A673 (cell line): ENCODE results near the gene SYNJ2. TPM values are rescaled to one million over a fixed set of nuclear protein-coding genes. Genes with fewer than 3 reads are reported as not detected.

Source experiments
- BruUV-seq: library from RNA; stranded (reverse); fragments of 400-500 nt; replicated peaks from 2 replicates; lab custom pipeline; 2021; lab: Mats Ljungman, UMichigan
- CTCF ChIA-PET: fragments of 300-600 bp; sonication (Branson Sonifier 250); formaldehyde crosslinking; loops from one replicate; lab custom pipeline; 2022; ENCODE audit warnings: antibody characterized with exemption; lab: Charles Lee
- POLR2A ChIA-PET: fragments of 300-600 bp; sonication (Branson Sonifier 250); formaldehyde crosslinking; loops from one replicate; lab custom pipeline; 2022; ENCODE audit warnings: antibody characterized with exemption; ENCODE audit not compliant: low non-redundant PET; lab: Charles Lee
- DNase-seq: peaks from one replicate; pipeline ENCODE4 v3.0.0-alpha.2; 2015; ENCODE audit warnings: low spot score
- H3K27ac ChIP-seq: fragments of 200-600 bp; sonication (generic); 2 replicates; pipeline ENCODE4 v1.5.1; 2016; ENCODE audit warnings: mixed run types, low read depth, mild to moderate bottlenecking, mixed read lengths, antibody characterized with exemption, low read length; ENCODE audit not compliant: poor library complexity, severe bottlenecking
- H3K27me3 ChIP-seq: fragments of 200-600 bp; sonication (generic); replicated peaks from 2 replicates; pipeline ENCODE4 v1.6.1; 2017; ENCODE audit warnings: mixed run types, low read depth, mild to moderate bottlenecking, mixed read lengths, antibody characterized with exemption, low read length; ENCODE audit not compliant: insufficient read depth, poor library complexity
- H3K36me3 ChIP-seq: fragments of 200-600 bp; sonication (generic); 2 replicates; pipeline ENCODE4 v1.6.1; 2016; ENCODE audit warnings: mixed run types, mild to moderate bottlenecking, mixed read lengths, antibody characterized with exemption, low read length; ENCODE audit not compliant: insufficient read depth, poor library complexity, severe bottlenecking
- H3K4me1 ChIP-seq: fragments of 200-600 bp; sonication (generic); 2 replicates; pipeline ENCODE4 v1.6.1; 2017; ENCODE audit warnings: mixed run types, mild to moderate bottlenecking, mixed read lengths, antibody characterized with exemption, low read length; ENCODE audit not compliant: insufficient read depth, poor library complexity, severe bottlenecking
- H3K4me3 ChIP-seq: fragments of 200-600 bp; sonication (generic); 2 replicates; pipeline ENCODE4 v1.5.1; 2016; ENCODE audit warnings: low read depth, mixed run types, mild to moderate bottlenecking, mixed read lengths, low read length; ENCODE audit not compliant: poor library complexity, severe bottlenecking
- H3K9me3 ChIP-seq: fragments of 200-600 bp; sonication (generic); 2 replicates; pipeline ENCODE4 v1.6.1; 2016; ENCODE audit warnings: mixed run types, low read depth, mild to moderate bottlenecking, mixed read lengths, antibody characterized with exemption, low read length; ENCODE audit not compliant: poor library complexity, severe bottlenecking
- EZH2 ChIP-seq: fragments of 200-600 bp; sonication (generic); IDR thresholded peaks from 2 replicates; pipeline ENCODE4 v1.6.1; 2017; ENCODE audit warnings: borderline replicate concordance, low read depth, mild to moderate bottlenecking, mixed read lengths, antibody characterized with exemption, low read length; ENCODE audit not compliant: poor library complexity, severe bottlenecking
- intact Hi-C: fragments of 100-400 bp; cut with micrococcal nuclease; formaldehyde crosslinking; loops from one replicate; pipeline ENCODE4 v1.10.0; 2022; ENCODE audit not compliant: unreplicated experiment
- total RNA-seq: library from RNA; stranded (reverse); gene quantifications from 2 replicates; pipeline ENCODE4 v1.2.3, GENCODE V29; 2021
- TF ChIP-seq, protein P1 (sequence below): fragments of 300-800, 200-600 bp; sonication (generic); conservative IDR thresholded peaks from 2 replicates; pipeline ENCODE4 v1.5.1; 2017; ENCODE audit warnings: low read depth, mild to moderate bottlenecking, antibody characterized with exemption, low read length, moderate library complexity, mixed read lengths

Gene SYNJ2
- total RNA-seq, 1 experiment from 2014 or later, result 37.0 TPM

DNA sequence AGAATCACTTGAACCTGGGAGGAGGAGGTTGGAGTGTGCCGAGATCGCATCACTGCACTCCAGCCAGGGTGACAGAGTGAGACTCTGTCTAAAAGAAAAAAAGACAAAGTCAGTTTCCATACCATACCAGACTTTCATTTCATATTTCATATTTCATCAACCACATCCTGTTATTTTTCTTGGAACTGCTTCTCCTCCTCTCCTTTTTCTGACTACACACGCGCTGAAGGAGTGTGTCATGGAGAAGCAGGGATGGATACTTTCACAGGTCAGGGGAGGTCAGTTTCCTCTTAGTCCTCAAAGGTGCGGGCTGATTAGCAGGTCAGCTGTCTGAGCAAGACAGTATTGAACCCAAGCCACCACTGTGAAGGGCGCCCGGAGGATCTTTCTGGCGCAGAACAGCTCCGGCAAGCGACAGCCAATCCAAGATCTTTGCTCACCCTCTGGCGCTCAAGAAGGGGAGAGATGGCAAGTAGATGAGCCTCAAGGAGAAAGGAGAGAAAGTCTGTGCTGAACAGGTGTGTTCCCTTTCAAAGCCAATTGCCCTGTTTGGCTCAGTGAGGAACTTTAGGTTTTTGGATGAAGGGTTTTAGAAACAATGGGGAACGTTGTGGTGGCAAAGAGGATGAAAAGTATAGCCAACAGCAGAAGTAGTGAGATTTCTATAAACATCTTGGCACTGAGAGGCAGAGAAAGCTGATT is 18.9 kb upstream of the SYNJ2 start:
- DNase-seq, result no peak
- Histone ChIP-seq H3K27me3 (no peaks in the 10 kb centered on the region), H3K27ac (no peak overlapping the region), H3K9me3 (peaks cover 6% of the 10 kb centered on the region), H3K4me3 (no peak overlapping the region), H3K36me3 (no peaks in the 10 kb centered on the region), H3K4me1 (no peaks in the 10 kb centered on the region)
- TF ChIP-seq, protein P1, sequence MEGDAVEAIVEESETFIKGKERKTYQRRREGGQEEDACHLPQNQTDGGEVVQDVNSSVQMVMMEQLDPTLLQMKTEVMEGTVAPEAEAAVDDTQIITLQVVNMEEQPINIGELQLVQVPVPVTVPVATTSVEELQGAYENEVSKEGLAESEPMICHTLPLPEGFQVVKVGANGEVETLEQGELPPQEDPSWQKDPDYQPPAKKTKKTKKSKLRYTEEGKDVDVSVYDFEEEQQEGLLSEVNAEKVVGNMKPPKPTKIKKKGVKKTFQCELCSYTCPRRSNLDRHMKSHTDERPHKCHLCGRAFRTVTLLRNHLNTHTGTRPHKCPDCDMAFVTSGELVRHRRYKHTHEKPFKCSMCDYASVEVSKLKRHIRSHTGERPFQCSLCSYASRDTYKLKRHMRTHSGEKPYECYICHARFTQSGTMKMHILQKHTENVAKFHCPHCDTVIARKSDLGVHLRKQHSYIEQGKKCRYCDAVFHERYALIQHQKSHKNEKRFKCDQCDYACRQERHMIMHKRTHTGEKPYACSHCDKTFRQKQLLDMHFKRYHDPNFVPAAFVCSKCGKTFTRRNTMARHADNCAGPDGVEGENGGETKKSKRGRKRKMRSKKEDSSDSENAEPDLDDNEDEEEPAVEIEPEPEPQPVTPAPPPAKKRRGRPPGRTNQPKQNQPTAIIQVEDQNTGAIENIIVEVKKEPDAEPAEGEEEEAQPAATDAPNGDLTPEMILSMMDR, result no peak
- TF ChIP-seq EZH2, result no peak
- BruUV-seq, result no TSS peak
- intact Hi-C loops, result no loop called here
- ChIA-PET CTCF (no interaction called here), POLR2A (no interaction called here)

DNA sequence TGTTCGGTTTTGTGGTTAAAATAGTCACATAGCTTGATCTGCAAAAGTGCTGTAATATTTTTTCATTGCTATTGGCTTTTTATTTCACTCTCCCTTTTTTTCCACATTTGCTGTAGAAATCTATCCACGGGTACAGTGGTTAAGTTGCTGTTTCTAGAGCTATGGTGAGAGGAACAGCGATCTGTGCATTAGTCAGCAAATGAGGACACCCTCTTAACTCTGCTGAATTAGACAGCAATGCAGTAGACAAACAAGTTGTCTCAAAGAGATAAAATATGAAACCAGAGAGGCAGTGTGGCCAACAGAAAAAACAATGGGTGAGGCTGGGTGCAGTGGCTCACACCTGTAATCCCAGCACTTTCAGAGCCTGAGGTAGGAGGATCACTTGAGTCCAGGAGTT is 17.6 kb upstream of the SYNJ2 start:
- BruUV-seq, result no TSS peak
- POLR2A ChIA-PET, result no interaction called here

DNA sequence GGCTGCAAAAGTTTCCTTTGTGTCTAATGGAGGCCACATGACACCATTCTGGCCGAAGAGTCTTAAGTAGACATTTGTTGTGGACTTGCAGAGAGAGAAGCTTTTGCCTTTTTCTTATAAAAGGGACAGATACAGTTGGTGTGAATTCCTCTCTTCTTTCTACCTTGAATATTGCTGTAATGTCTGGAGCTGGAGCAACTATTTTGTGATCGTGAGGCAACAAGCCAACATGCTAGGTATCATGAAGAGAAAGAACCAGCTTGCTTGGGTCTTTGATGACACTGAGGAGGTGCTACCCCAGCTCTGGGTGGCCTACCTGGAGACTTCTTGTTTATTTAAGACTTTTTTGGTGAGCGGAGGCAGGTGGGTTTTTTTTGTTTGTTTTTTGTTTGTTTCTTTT is 16.3 kb upstream of the SYNJ2 start:
- DNase-seq, result no peak
- ChIA-PET CTCF (no interaction called here), POLR2A (no interaction called here)
- Histone ChIP-seq H3K9me3 (no peaks in the 10 kb centered on the region), H3K4me3 (no peak overlapping the region), H3K27ac (no peak overlapping the region), H3K4me1 (no peaks in the 10 kb centered on the region), H3K27me3 (no peaks in the 10 kb centered on the region), H3K36me3 (no peaks in the 10 kb centered on the region)
- TF ChIP-seq, protein P1, result no peak
- no peak for TF ChIP-seq EZH2
- BruUV-seq, result no TSS peak
- intact Hi-C loops, result no loop called here

More for the DNA sequence above, 17.6 kb upstream of the SYNJ2 start:
- H3K9me3 ChIP-seq, result no peaks in the 10 kb centered on the region
- TF ChIP-seq, protein P1, result no peak
- TF ChIP-seq EZH2, result no peak
- H3K36me3 ChIP-seq, result no peaks in the 10 kb centered on the region
- CTCF ChIA-PET, result no interaction called here
- intact Hi-C loops, result no loop called here
- H3K27ac ChIP-seq, result no peak overlapping the region
- no peaks in the 10 kb centered on the region for H3K4me1 ChIP-seq
- no peak overlapping the region for H3K4me3 ChIP-seq
- no peaks in the 10 kb centered on the region for H3K27me3 ChIP-seq
- no peak for DNase-seq
